HL-60 (cell line): ENCODE results near the gene FAM149B1.

Experiments used
- DNase-seq, 2 experiments: peaks; one replicate each; pipeline ENCODE4 v3.0.0-alpha.2; 2010 to 2020; ENCODE audit warnings: low read depth in 1 of 2, low spot score in 1 of 2
- H3K27ac ChIP-seq: fragments of 250-450 bp; sonication (Bioruptor Pico); replicated peaks from 2 replicates; pipeline ENCODE4 v1.5.1; 2020; ENCODE audit warnings: mild to moderate bottlenecking, moderate library complexity
- H3K27me3 ChIP-seq: fragments of 250-450 bp; sonication (Bioruptor Pico); 2 replicates; pipeline ENCODE4 v1.5.1; 2021; ENCODE audit warnings: mild to moderate bottlenecking, moderate library complexity; ENCODE audit not compliant: insufficient read depth, poor library complexity, severe bottlenecking
- H3K4me3 ChIP-seq: replicated peaks from 2 replicates; pipeline ENCODE4 v1.5.1; 2011; ENCODE audit warnings: mild to moderate bottlenecking, control low read depth, low read length; ENCODE audit not compliant: insufficient read depth
- CTCF ChIP-seq: IDR thresholded peaks from one replicate; pipeline ENCODE4 v1.5.1; 2011; ENCODE audit warnings: low read length, control low read depth, inconsistent platforms; ENCODE audit not compliant: insufficient read depth
- GABPA ChIP-seq: IDR thresholded peaks from 2 replicates; pipeline ENCODE4 v1.6.1; 2012; ENCODE audit warnings: low read depth
- POLR2AphosphoS5 ChIP-seq: IDR thresholded peaks from 2 replicates; pipeline ENCODE4 v1.6.1; 2012; ENCODE audit warnings: low read depth
- REST ChIP-seq: IDR thresholded peaks from 2 replicates; pipeline ENCODE4 v1.6.1; 2012; ENCODE audit warnings: low read depth; ENCODE audit not compliant: insufficient replicate concordance
- SPI1 ChIP-seq: IDR thresholded peaks from 2 replicates; pipeline ENCODE4 v1.6.1; 2012; ENCODE audit warnings: low read depth, mild to moderate bottlenecking, borderline replicate concordance

The FAM149B1 gene

GRCh38 chr10:73248259-73248724 is 80.4 kb downstream of the FAM149B1 start:
- no peak for TF ChIP-seq GABPA
- no peak for TF ChIP-seq CTCF
- no peak for TF ChIP-seq SPI1
- no peak for TF ChIP-seq POLR2AphosphoS5
- TF ChIP-seq REST: no peak
- DNase-seq: no peak
- Histone ChIP-seq H3K27ac (no peak overlapping the region), H3K27me3 (no peaks in the 10 kb centered on the region), H3K4me3 (no peak overlapping the region)

- no peaks in the 10 kb centered on the region for H3K27me3 ChIP-seq
- TF ChIP-seq REST (no peak), GABPA (no peak), CTCF (no peak), POLR2AphosphoS5 (peak; percentile 40; the same call in 1 of the 2 replicates)
- DNase-seq: peak in 1 of 2 experiments; percentile 58
- peak overlapping the region; percentile 93 for H3K27ac ChIP-seq
- peak overlapping the region; percentile 70 for H3K4me3 ChIP-seq
Observed at GRCh38 chr10:73251683-73252444, 83.9 kb downstream of the FAM149B1 start.

GRCh38 chr10:73252445-73253224 is 84.7 kb downstream of the FAM149B1 start, which contains the start of gene MRPS16:
Gene MRPS16, minus strand, starts transcription at chr10:73252644. Its CDS starts 162 bp downstream, at chr10:73252482.
- TF ChIP-seq REST (no peak), CTCF (no peak), GABPA (peak; percentile 48; the same call in 1 of the 2 replicates), POLR2AphosphoS5 (peak; percentile 91), SPI1 (no peak)
- no peaks in the 10 kb centered on the region for H3K27me3 ChIP-seq
- DNase-seq: peak; percentile 96 to 97

More at GRCh38 chr10:73252445-73253224, 84.7 kb downstream of the FAM149B1 start, which contains the start of gene MRPS16:
- H3K4me3 ChIP-seq: peak within 1 kb of the TSS; percentile 70
- peak within 1 kb of the TSS; percentile 93 for H3K27ac ChIP-seq
